HTERT RPE-1 (cell line): ENCODE data around the gene PEX7.
"Not testable (repeated sequence)": the region's sequence is repeated elsewhere in the genome, so short reads cannot be mapped to it uniquely, and the experiment has no call there.

Experiments used
- in situ Hi-C: fragments of 300-500 bp; cut with MboI; formaldehyde crosslinking; loops from 4 replicates; pipeline ENCODE4 v1.14.3; 2020; ENCODE audit warnings: low sequenced_read_pairs

PEX7 gene

GRCh38 chr6:136790411-136791295 lies 31.7 kb upstream of the PEX7 start:
- in situ Hi-C loops = no loop called here

DNA sequence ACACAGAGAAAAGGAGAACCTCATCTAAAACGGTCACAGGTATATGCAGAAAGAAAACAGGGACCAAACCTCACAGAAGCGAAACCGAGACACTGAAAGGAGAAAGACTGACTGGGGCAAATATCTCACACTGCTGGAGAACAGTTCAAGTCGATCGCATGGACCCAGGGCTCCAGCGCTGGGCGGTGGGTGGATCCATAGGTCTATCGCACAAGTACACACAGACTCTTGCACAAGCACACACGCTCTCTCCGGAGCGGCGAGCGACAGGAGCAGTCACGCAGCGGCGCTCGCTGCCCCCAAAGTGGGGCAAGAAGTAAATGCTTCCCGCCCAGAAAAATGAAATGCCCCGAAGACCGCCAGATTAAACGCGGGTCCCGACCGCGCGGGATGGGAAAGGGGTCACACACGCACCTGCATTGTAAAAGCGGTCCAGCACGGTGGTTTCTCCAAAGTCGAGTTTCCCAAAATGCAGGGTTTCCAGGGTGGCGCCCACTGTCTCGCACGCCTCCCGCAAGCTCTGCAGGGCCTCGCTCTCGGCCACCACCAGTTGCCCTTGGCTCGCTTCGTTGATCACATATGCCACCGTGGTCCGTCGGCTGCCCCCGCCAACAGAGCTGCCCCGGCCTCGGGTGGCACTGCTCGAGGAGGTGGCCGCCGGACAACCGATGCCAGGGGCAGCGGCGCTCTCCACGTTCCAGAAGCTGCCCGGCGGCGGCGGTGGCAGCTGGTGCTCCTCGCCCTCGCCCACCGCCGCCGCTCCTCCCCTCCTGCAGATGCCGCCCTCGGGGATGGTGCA lies 30.9 kb upstream of the PEX7 start:
- in situ Hi-C loops = no loop called here

- in situ Hi-C loops = no loop called here
These were observed 30.3 kb upstream of the PEX7 start for GRCh38 chr6:136792095-136792409.

DNA sequence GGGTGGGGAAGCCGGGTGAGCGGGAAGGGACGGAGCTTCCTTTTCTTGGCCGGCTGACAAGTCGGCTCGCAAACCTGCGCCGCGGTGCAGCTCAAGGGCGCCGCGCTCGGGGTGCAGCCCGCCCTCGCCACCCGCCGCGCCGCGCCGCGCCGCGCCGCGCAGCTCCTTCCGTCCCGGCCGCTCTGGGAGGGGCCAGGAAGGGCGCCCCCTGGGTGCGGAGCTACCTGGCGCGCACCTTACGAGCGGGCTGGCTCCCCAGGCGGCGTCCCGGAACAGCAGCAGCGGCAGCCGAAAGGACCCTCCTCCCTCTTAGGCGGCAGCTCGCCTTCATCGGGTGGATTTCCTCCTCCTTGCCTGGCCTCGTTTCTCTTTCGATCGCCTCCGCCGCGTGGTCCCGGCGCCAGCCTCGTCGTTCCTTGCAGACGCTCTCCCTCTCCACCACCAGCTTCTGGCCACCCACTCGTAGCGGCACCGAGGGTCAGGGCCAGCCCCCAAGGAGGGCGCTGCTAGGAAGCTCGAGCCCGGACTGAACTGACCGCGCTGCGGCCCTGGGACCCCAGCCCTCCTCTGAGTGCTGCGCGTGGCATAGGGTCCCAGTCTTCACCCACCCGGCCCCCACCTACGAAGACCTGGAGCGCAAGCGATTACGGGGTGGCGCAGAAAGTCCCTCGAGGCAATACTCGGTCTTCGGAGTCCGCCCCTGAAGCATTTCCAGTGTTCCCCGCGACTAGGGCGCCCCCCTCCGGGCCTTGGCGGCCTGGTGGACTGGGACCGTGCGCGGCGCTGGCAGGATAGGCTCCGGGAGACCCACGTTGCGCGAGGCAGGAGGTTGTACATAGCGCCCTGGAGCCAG lies 29.8 kb upstream of the PEX7 start, which contains the start of gene MAP3K5:
Gene MAP3K5 (minus strand): TSS at position 68 of the 853 bp plus-strand sequence. CDS start 320 bp downstream, outside the sequence.
- in situ Hi-C loops = no loop called here

GRCh38 chr6:136793363-136793762 lies 29.0 kb upstream of the PEX7 start:
- in situ Hi-C loops = no loop called here

DNA sequence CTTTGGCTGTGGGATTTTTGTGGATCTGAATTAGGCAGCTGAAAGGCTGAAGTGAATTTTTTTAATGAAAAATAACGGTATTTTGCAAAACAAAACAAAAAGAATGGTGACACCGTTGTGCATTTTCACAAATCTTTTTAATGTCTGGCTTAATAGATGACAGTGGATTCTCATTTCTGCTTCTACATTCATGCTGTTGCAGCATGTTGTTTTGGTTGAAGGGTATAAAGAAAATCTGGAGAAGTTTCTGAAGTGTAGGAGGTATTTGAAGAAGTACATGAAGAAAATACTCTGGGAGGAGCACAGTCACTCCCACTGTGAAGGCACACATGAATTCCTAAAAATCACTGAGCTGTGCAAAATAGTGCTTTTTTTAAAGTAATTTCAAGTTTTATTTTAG lies 27.0 kb upstream of the PEX7 start:
- in situ Hi-C loops = no loop called here

GRCh38 chr6:136795996-136796395 lies 26.4 kb upstream of the PEX7 start:
- in situ Hi-C loops = no loop called here

DNA sequence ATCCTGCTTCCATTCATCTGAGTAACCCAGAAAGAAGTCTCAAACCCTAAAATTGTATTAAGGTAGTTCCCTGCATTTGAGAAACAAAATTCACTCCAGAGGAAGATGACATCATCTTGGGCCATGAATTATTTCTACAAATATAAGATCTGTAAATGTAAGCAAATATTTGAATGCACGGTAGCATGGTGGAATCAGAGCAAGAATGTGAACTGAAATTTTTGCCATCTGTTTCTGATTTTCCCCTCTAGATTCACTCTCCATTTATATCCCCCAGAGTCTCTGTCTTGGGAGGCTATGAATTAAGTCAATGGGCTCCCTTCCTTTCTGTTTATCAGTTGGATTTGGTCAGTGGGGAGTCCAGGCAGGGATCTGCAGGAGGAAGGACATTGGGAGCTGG lies 24.3 kb upstream of the PEX7 start:
- in situ Hi-C loops = no loop called here

DNA sequence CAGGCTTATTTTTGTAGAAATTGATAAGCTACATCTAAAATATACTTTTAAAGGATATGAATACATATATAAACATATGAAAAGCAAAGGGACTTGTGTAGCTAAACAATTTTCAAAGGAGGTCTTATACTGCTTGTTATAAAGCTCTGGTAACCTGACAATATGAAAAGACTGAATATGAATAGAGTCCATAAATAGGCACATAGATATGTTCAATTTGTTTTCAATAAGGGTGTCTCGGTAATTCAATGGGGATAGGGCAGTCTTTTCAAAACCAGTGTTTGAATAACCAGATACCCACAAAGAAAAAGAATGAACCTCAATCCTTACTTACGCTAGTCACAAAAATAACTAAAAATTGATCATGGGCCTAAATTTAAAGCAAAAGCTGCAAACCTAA lies 20.8 kb upstream of the PEX7 start:
- in situ Hi-C loops = no loop called here

- in situ Hi-C loops = no loop called here
These were observed 18.8 kb upstream of the PEX7 start for GRCh38 chr6:136803608-136804007.

DNA sequence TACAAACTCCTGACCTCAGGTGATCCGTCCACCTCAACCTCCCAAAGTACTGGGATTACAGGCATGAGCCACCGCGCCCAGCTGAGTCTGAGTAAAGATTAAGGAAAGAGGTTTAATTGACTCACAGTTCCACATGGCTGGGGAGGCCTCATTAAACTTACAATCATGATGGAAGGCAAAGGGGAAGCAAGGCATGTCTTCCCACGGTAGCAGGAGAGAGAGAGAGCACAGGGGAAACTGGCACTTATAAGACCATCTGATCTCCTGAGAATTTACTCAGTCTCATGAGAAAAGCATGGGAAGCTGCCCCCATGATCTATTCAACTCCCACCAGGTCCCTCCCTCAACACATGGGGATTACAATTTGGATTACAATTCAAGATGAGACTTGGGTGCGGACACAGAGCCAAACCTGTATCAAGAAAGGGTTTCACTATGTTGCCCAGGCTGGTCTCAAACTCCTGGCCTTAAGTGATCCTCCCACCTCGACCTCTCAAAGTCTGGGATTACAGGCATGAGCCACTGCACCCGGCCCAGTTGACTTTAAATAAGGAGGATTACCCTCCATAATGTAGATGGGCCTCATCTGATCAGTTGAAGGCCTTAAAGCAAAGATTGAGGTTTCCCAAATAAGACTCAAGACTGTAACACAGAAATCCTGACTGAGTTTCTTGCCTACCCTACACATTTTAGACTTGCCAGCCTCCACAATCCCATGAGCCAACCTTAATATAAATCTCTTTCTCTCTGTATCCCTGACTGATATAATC lies 13.1 kb upstream of the PEX7 start:
- in situ Hi-C loops = no loop called here

GRCh38 chr6:136811272-136811671 lies 11.1 kb upstream of the PEX7 start:
- in situ Hi-C loops = no loop called here

- in situ Hi-C loops = no loop called here
These were observed 10.2 kb upstream of the PEX7 start for GRCh38 chr6:136812174-136812573.

DNA sequence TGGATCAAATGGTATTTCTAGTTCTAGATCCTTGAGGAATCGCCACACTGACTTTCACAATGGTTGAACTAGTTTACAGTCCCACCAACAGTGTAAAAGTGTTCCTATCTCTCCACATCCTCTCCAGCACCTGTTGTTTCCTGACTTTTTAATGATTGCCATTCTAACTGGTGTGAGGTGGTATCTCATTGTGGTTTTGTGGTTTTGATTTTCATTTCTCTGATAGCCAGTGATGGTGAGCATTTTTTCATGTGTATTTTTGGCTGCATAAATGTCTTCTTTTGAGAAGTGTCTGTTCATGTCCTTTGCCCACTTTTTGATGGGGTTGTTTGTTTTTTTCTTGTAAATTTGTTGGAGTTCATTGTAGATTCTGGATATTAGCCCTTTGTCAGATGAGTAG lies 6.8 kb upstream of the PEX7 start:
- in situ Hi-C loops = not testable (repeated sequence)

DNA sequence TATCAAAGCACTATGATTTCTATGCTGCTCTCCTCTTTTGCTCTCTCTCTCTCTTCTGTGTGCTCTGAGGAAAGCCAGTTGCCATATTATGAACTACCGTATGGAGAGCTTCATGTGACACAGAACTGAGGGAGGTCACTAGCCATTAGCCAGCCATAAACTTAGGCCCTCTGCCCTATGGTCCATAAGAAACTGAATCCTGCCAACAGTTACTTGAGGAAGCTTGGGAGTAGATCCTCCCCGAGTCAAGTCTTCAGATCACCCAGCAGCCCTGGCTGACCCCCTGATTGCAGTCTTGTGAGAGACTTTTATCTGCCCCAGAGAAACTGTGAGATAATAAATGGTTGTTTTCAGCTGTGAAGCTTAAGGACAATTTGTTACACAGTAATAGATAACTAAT lies 5.7 kb upstream of the PEX7 start:
- in situ Hi-C loops = no loop called here

GRCh38 chr6:136820561-136820960 lies 1.8 kb upstream of the PEX7 start:
- in situ Hi-C loops = no loop called here

DNA sequence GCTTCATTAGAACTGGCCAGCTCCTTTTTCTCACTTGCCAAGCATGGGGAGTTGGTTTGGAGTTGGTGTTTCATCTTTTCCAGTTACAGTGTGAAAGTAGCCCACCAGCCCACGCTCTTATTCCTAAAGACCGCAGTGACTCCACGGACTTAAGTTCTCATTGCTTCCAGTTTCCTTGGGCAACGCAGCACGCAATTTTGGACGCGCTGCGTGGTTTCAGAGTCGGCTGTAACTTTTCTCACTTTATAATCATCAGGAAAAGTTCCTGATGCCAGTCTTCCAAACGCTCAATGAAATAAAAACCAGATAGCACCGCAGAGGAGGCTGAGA lies 381 bp upstream of the PEX7 start:
- in situ Hi-C loops = no loop called here

- in situ Hi-C loops = no loop called here
These were observed 802 bp downstream of the PEX7 start for GRCh38 chr6:136823128-136823660.

DNA sequence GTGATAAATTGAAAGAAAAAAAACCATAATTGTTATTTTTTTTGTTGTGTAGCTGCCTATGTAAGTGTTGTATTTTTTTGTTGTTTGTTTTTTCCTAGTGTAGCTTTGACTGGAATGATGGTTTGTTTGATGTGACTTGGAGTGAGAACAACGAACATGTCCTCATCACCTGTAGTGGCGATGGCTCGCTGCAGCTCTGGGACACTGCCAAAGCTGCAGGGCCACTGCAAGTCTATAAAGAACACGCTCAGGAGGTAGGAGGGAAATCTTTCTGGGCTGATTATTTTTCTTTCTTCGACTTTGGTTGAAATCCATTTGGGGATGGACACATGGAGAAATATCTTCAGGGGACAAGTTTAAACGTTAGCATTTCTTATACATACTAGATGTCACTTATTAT lies 3.8 kb downstream of the PEX7 start:
- in situ Hi-C loops = no loop called here

DNA sequence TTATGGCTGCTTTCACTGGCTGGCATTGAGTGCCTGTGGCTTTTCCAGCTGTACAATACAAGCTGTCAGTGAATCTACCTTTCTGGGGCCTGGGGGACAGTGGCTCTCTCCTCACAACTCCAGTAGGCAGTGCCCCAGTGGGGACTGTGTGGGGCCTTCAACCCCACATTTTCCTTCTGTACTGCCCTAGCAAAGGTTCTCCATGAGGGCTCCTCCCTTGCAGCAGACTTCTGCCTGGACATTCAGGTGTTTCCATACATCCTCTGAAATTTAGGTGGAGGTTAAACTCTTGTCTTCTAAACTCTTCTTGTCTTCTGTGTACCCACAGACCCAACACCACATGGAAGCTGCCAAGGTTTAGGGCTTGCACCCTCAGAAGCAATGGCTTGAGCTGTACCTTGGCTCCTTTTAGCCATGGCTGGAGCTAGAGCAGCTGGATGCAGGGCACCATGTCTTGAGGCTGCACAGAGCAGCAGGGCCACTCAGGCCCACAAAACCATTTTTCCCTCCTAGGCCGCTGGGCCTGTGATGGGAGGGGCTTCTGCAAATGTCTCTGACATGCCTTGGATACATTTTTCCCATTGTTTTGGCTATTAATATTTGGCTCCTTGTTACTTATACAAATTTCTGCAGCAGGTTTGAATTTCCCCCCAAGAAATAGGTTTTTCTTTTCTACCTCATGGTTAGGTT lies 9.6 kb downstream of the PEX7 start:
- in situ Hi-C loops = no loop called here
